ENCODE data around the gene TMEM126A. TPM values are rescaled to one million over a fixed set of nuclear protein-coding genes. Genes with fewer than 3 reads are reported as not detected.
A peak's percentile ranks its signal among the peaks of the same experiment; 100 is the strongest.
"Not testable (repeated sequence)": the region's sequence is repeated elsewhere in the genome, so short reads cannot be mapped to it uniquely, and the experiment has no call there.

The TMEM126A gene
- total RNA-seq, 4 donors from 2014 or later, result 17.3 to 33.9 (median 26.2) TPM

DNA sequence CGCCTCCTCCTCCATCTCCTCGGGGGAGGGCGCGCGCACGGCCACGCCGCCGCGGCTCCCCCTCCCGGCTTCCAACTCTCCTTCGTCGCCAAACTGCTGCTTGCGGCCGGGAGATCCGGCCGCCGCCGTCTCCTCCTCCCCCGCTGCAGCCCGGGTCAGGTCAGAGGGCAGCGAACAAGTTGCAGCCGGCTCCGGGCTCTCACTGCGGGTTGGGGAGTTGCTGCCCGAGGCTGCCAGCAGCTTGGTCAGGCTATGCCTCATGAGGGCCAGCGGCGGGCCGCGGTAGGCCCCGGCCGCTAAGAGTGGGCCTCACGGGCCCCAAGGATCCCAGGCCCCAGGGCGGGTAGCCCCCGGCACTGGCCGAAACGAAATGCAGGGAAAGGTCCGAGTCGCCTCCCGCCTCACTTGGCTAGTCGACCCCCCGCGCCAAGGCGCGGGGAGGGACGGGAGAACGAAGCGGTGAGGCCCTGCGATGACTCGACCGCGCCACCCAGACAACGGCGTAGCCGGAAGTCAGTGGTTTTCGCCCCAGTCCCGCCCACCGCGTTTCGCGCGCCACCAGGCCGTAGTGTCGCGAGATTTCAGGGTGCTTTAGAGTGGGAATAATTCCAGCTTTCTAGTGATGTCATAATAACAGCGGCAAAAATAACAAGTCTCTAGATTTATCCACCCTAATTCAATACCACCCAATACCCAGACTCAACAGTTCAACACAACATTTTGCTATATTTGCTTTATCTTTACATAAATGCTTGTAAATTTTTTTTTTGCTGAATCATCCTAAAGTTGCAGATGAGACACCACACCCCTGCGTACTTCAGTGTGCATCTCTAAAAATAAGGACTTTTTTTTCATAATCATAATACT is 17.1 kb downstream of the TMEM126A start, which contains the start of gene CREBZF:
Gene CREBZF (minus strand): TSS at position 515 of the 867 bp plus-strand sequence. CDS start 254 bp downstream, at position 261.
- Histone ChIP-seq H3K27me3 (no peaks in the 10 kb centered on the region), H3K27ac (peak within 1 kb of the TSS; percentile 91 to 99 (median 95)), H3K9me3 (no peaks in the 10 kb centered on the region), H3K4me1 (peaks cover 0 to 45% (median 20%) of the 10 kb centered on the region in 3 donors), H3K36me3 (peaks cover 0 to 5% of the 10 kb centered on the region in 2 donors), H3K4me3 (peak within 1 kb of the TSS; percentile 71 to 82)
- TF ChIP-seq POLR2A (IDR thresholded peaks at IDR 0.05) (peak; percentile 95 to 96), POLR2AphosphoS5 (IDR thresholded peaks at IDR 0.05) (peak; percentile 98), EP300 (IDR thresholded peaks at IDR 0.05) (no peak)
- TF ChIP-seq, protein P1, sequence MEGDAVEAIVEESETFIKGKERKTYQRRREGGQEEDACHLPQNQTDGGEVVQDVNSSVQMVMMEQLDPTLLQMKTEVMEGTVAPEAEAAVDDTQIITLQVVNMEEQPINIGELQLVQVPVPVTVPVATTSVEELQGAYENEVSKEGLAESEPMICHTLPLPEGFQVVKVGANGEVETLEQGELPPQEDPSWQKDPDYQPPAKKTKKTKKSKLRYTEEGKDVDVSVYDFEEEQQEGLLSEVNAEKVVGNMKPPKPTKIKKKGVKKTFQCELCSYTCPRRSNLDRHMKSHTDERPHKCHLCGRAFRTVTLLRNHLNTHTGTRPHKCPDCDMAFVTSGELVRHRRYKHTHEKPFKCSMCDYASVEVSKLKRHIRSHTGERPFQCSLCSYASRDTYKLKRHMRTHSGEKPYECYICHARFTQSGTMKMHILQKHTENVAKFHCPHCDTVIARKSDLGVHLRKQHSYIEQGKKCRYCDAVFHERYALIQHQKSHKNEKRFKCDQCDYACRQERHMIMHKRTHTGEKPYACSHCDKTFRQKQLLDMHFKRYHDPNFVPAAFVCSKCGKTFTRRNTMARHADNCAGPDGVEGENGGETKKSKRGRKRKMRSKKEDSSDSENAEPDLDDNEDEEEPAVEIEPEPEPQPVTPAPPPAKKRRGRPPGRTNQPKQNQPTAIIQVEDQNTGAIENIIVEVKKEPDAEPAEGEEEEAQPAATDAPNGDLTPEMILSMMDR (IDR thresholded peaks at IDR 0.05), result peak in 2 of 4 experiments; percentile 11 to 19
- 6 to 17% methylated on average over 1 to 2 of the region's 67 CpGs for WGBS, 2 donors (ENCODE audit: low coverage in 1 of 2)
- peak; percentile 95 for ATAC-seq

DNA sequence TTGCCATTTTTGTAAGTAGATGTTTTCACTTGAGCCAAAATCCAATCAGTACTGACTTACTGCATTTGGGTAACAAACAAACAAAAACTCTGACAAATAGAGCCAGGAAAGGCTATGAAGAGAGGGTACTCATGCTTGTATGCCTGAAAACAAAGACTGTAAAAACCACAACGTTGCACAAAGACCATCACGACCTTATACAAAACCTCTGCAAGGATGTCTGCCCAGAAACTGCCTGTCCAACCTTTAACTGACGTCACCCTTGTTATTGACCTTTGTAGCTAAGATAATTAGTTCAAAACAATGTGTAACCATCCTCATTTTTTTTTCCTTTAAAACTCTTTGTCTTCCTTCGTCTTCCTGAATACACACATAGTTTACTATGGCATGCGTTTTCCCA is 18.0 kb downstream of the TMEM126A start:
- Histone ChIP-seq H3K9me3 (no peaks in the 10 kb centered on the region), H3K4me3 (no peak overlapping the region), H3K27ac (peak overlapping the region in 3 of 4 donors; percentile 92 to 99 (median 98)), H3K36me3 (no peaks in the 10 kb centered on the region), H3K27me3 (no peaks in the 10 kb centered on the region), H3K4me1 (peaks cover 0 to 36% (median 14%) of the 10 kb centered on the region in 3 donors)
- 65 to 84% methylated on average over 5 of the region's 5 CpGs for WGBS, 2 donors (ENCODE audit: low coverage in 1 of 2)
- TF ChIP-seq, protein P1 (IDR thresholded peaks at IDR 0.05), result no peak
- TF ChIP-seq POLR2A (IDR thresholded peaks at IDR 0.05) (no peak), POLR2AphosphoS5 (IDR thresholded peaks at IDR 0.05) (no peak), EP300 (IDR thresholded peaks at IDR 0.05) (no peak)
- no peak for ATAC-seq

DNA sequence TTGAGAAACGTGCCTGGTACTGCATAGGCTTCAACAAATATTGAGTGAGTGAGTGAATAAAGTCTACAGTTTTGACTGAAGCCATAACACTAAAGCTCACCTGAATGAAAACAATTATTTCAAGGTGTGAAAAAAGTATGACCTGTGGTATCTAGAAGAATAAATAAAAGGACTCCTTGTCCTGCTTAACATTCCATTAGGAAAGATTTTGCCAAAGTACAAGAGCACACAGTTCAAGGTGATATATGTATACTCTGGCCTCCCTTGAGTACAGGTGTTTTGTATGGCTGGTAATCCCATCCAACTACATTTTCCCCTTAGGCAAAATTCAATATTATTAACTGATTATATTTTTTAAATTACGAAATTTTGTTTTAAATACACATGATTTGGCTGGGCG is 18.9 kb downstream of the TMEM126A start:
- H3K27ac ChIP-seq, result no peak overlapping the region
- TF ChIP-seq POLR2A (IDR thresholded peaks at IDR 0.05), result no peak
- no peak for TF ChIP-seq EP300 (IDR thresholded peaks at IDR 0.05)
- no peak for TF ChIP-seq POLR2AphosphoS5 (IDR thresholded peaks at IDR 0.05)
- TF ChIP-seq, protein P1 (IDR thresholded peaks at IDR 0.05), result no peak
- H3K4me3 ChIP-seq, result no peak overlapping the region
- no peak for ATAC-seq
- H3K9me3 ChIP-seq, result no peaks in the 10 kb centered on the region
- H3K36me3 ChIP-seq, result no peaks in the 10 kb centered on the region
- peaks cover 0 to 26% (median 8%) of the 10 kb centered on the region in 3 donors for H3K4me1 ChIP-seq
- H3K27me3 ChIP-seq, result no peaks in the 10 kb centered on the region
- 85 to 100% methylated on average over 2 to 3 of the region's 3 CpGs for WGBS, 2 donors (ENCODE audit: low coverage in 1 of 2)

DNA sequence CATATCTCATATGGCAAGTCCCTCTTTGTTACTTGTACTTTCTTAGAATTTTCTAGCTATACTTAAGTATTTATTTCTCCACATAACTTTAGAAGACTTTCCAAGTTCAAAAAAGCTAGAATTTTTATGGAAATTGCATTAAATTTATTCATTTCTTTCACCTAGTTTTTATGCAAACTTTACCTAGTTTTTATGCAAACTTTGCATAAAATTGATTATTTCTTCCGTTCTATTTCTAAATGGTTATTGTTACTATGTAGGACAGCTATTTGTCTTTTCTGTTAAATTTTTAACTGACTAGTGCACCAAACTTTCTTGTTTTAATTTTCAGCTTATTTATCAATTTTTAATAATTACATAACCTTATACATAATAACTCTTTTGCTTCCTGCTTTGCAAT is 20.4 kb downstream of the TMEM126A start:
- no peak for ATAC-seq
- peaks cover 0 to 12% (median 0%) of the 10 kb centered on the region in 3 donors for H3K4me1 ChIP-seq
- TF ChIP-seq POLR2A (IDR thresholded peaks at IDR 0.05) (no peak), POLR2AphosphoS5 (IDR thresholded peaks at IDR 0.05) (no peak), EP300 (IDR thresholded peaks at IDR 0.05) (no peak)
- TF ChIP-seq, protein P1 (IDR thresholded peaks at IDR 0.05), result no peak
- H3K4me3 ChIP-seq, result no peak overlapping the region
- no peaks in the 10 kb centered on the region for H3K9me3 ChIP-seq
- no peaks in the 10 kb centered on the region for H3K36me3 ChIP-seq
- 90 to 92% methylated on average over 1 of the region's 1 CpG for WGBS, 2 donors (ENCODE audit: low coverage in 1 of 2)
- H3K27me3 ChIP-seq, result no peaks in the 10 kb centered on the region
- no peak overlapping the region for H3K27ac ChIP-seq

DNA sequence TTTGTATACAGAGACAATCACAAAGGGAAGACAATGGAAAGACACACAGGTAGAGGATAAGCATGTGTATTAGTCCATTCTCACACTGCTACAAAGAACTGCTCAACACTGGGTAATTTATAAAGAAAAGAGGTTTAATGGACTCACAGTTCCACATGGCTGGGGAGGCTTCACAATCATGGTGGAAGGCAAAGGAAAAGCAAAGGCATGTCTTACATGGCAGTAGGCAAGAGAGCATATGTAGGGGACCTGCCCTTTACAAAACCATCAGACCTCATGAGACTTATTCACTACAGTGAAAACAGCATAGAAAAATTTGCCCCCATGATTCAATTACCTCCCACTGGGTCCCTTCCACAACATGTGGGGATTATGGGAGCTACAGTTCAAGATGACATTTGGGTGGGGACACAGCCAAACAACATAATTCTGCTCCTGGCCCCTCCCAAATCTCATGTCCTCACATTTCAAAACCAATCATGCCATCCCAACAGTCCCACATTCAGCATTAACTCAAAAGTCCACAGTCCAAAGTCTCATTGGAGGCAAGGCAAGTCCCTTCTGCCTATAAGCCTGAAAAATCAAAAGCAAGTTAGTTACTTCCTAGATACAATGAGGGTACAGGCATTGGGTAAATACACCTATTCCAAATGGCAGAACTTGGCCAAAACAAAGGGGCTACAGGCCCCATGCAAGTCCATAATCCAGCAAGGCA is 23.3 kb downstream of the TMEM126A start:
- not testable (repeated sequence) for H3K27ac ChIP-seq, ATAC-seq, H3K4me1 ChIP-seq, H3K27me3 ChIP-seq, H3K36me3 ChIP-seq, H3K4me3 ChIP-seq, H3K9me3 ChIP-seq

Measured in gastroesophageal sphincter (tissue), 4 donors.